CD4-positive, alpha-beta T cell (primary cell): ENCODE data around the gene CACNA1B. TPM values are rescaled to one million over a fixed set of nuclear protein-coding genes. Genes with fewer than 3 reads are reported as not detected.

ENCODE experiments used
- ATAC-seq: fragments of 200-7000 bp; cut with Tn5 transposase; one replicate; pipeline ENCODE4 v1.10.0; 2022; ENCODE audit warnings: mild to moderate bottlenecking; ENCODE audit not compliant: poor library complexity
- CTCF ChIA-PET: fragments of 350-600 bp; sonication (Branson Sonifier 250); formaldehyde crosslinking; loops from one replicate; lab custom pipeline; 2021; ENCODE audit warnings: antibody characterized with exemption, inconsistent platforms; lab: Charles Lee
- POLR2A ChIA-PET: fragments of 350-600 bp; sonication (Branson Sonifier 250); formaldehyde crosslinking; loops from one replicate; lab custom pipeline; 2021; ENCODE audit warnings: antibody characterized with exemption, inconsistent platforms; lab: Charles Lee
- DNase-seq, 14 experiments: peaks; one replicate each; pipeline ENCODE4 v3.0.0-alpha.2; 2013 to 2020; ENCODE audit warnings: mixed read lengths in 2 of 14
- H3K27ac ChIP-seq, 2 donors: one replicate each; pipeline versions ENCODE4 v1.5.1 to v1.7.0; 2013; ENCODE audit warnings: low read length in 2 of 2, low read depth in 1 of 2, mild to moderate bottlenecking in 1 of 2
- H3K27me3 ChIP-seq, 2 experiments: 1 replicate in 1 of 2; 2 replicates in 1 of 2; pipeline versions ENCODE4 v1.6.1 to v1.7.0; 2013; ENCODE audit warnings: low read length in 2 of 2, control low read depth in 1 of 2, mild to moderate bottlenecking in 1 of 2, moderate library complexity in 1 of 2; ENCODE audit not compliant: insufficient read depth in 2 of 2, control insufficient read depth in 1 of 2
- H3K36me3 ChIP-seq: one replicate; pipeline ENCODE4 v1.6.1; 2013; ENCODE audit warnings: low read length, control low read depth; ENCODE audit not compliant: insufficient read depth
- H3K4me1 ChIP-seq: one replicate; pipeline ENCODE4 v1.6.1; 2013; ENCODE audit warnings: low read length, control low read depth; ENCODE audit not compliant: insufficient read depth
- H3K4me3 ChIP-seq: one replicate; pipeline ENCODE4 v1.5.1; 2013; ENCODE audit warnings: mild to moderate bottlenecking, low read length, moderate library complexity
- H3K9me3 ChIP-seq, 2 experiments: 1 replicate in 1 of 2; 2 replicates in 1 of 2; pipeline versions ENCODE4 v1.6.1 to v1.7.0; 2013; ENCODE audit warnings: low read length in 2 of 2, mild to moderate bottlenecking in 2 of 2, control low read depth in 1 of 2, moderate library complexity in 1 of 2; ENCODE audit not compliant: control insufficient read depth in 1 of 2, insufficient read depth in 1 of 2
- H3K27ac Mint-ChIP-seq: one replicate; pipeline ENCODE4 v1.8.0; 2020; ENCODE audit warnings: mixed read lengths
- H3K27me3 Mint-ChIP-seq: one replicate; pipeline ENCODE4 v1.8.0; 2021; ENCODE audit warnings: mixed read lengths
- H3K36me3 Mint-ChIP-seq: one replicate; pipeline ENCODE4 v1.8.0; 2021; ENCODE audit warnings: low read depth, mixed read lengths
- H3K4me1 Mint-ChIP-seq: one replicate; pipeline ENCODE4 v1.8.0; 2021; ENCODE audit warnings: low read depth, mixed read lengths
- H3K4me3 Mint-ChIP-seq: one replicate; pipeline ENCODE4 v1.8.0; 2020; ENCODE audit warnings: mild to moderate bottlenecking, mixed read lengths
- H3K9me3 Mint-ChIP-seq: one replicate; pipeline ENCODE4 v1.8.0; 2020; ENCODE audit warnings: mixed read lengths
- CTCF ChIP-seq: fragments of 200-600 bp; IDR thresholded peaks from one replicate; pipeline ENCODE4 v1.8.0; 2022; ENCODE audit warnings: antibody characterized with exemption, mild to moderate bottlenecking
- intact Hi-C, 2 experiments: fragments of 100-400 bp; cut with DNase I in 1 of 2; cut with micrococcal nuclease in 1 of 2; formaldehyde crosslinking; loops; one replicate each; pipeline versions ENCODE4 v1.15.1 to v1.9.0; 2023 to 2025; cut with DNase I, micrococcal nuclease
- total RNA-seq, 174 experiments: library from RNA in 2 of 174; stranded (reverse) in 2 of 174; gene quantifications; one replicate each; pipeline ENCODE4 v1.2.3 and lab custom pipeline; 2021 to 2026

CACNA1B gene
- total RNA-seq, 2 experiments from 2014 or later = not detected

- intact Hi-C loops = no loop called here
- Mint-ChIP-seq H3K27me3 (peaks cover 44% of the 10 kb centered on the region), H3K27ac (no peak overlapping the region), H3K9me3 (no peaks in the 10 kb centered on the region), H3K36me3 (no peaks in the 10 kb centered on the region), H3K4me1 (no peaks in the 10 kb centered on the region), H3K4me3 (no peak overlapping the region)
- ATAC-seq (no peak), DNase-seq (peak in 1 of 14 experiments; percentile 11)
- POLR2A ChIA-PET = no interaction called here
- Histone ChIP-seq H3K9me3 (peaks cover 0 to 17% of the 10 kb centered on the region in 2 experiments), H3K27me3 (peaks cover 0 to 5% of the 10 kb centered on the region in 2 experiments), H3K27ac (no peak overlapping the region), H3K4me1 (no peaks in the 10 kb centered on the region), H3K4me3 (no peak overlapping the region), H3K36me3 (no peaks in the 10 kb centered on the region)
- CTCF ChIA-PET = no interaction called here
- TF ChIP-seq CTCF = no peak
These were observed 201.3 kb downstream of the CACNA1B start for GRCh38 chr9:138078846-138079245.

GRCh38 chr9:138080979-138081378 lies 203.4 kb downstream of the CACNA1B start:
- Histone ChIP-seq H3K4me3 (no peak overlapping the region), H3K9me3 (peaks cover 7 to 26% of the 10 kb centered on the region in 2 experiments), H3K27me3 (peaks cover 0 to 7% of the 10 kb centered on the region in 2 experiments), H3K36me3 (no peaks in the 10 kb centered on the region), H3K27ac (no peak overlapping the region), H3K4me1 (no peaks in the 10 kb centered on the region)
- H3K9me3 Mint-ChIP-seq = peaks cover 9% of the 10 kb centered on the region
- ATAC-seq (no peak), DNase-seq (peak in 1 of 14 experiments; percentile 4)
- no peaks in the 10 kb centered on the region for H3K4me1 Mint-ChIP-seq
- peaks cover 44% of the 10 kb centered on the region for H3K27me3 Mint-ChIP-seq
- no peak overlapping the region for H3K4me3 Mint-ChIP-seq
- intact Hi-C loops = no loop called here
- H3K36me3 Mint-ChIP-seq = no peaks in the 10 kb centered on the region
- CTCF ChIA-PET = no interaction called here
- no peak overlapping the region for H3K27ac Mint-ChIP-seq
- no peak for TF ChIP-seq CTCF
- POLR2A ChIA-PET = no interaction called here

- Mint-ChIP-seq H3K4me3 (no peak overlapping the region), H3K27ac (no peak overlapping the region), H3K9me3 (peaks cover 12% of the 10 kb centered on the region), H3K4me1 (no peaks in the 10 kb centered on the region), H3K36me3 (no peaks in the 10 kb centered on the region), H3K27me3 (peaks cover 51% of the 10 kb centered on the region)
- intact Hi-C loops = no loop called here
- Histone ChIP-seq H3K27ac (no peak overlapping the region), H3K36me3 (no peaks in the 10 kb centered on the region), H3K27me3 (peaks cover 0 to 4% of the 10 kb centered on the region in 2 experiments), H3K4me1 (no peaks in the 10 kb centered on the region), H3K9me3 (peaks cover 10 to 20% of the 10 kb centered on the region in 2 experiments), H3K4me3 (no peak overlapping the region)
- DNase-seq (peak in 2 of 14 experiments; percentile 4 to 15), ATAC-seq (no peak)
- CTCF ChIA-PET = no interaction called here
- no peak for TF ChIP-seq CTCF
- POLR2A ChIA-PET = no interaction called here
These were observed 205.5 kb downstream of the CACNA1B start for GRCh38 chr9:138082918-138083636.
